Cardiac fibroblast (primary cell): ENCODE results near the gene INPP4A.

Experiments
- DNase-seq, 2 donors: peaks; one replicate each; pipeline versions ENCODE4 v3.0.0 to v3.0.0-alpha.2; 2010; ENCODE audit warnings: low read depth in 2 of 2
- H3K4me3 ChIP-seq, 2 donors: replicated peaks in 1 of 2; 1 replicate in 1 of 2; 2 replicates in 1 of 2; pipeline ENCODE4 v1.5.1; 2011; ENCODE audit warnings: low read depth in 2 of 2, low read length in 2 of 2, mild to moderate bottlenecking in 2 of 2, moderate library complexity in 1 of 2
- CTCF ChIP-seq: IDR thresholded peaks from one replicate; pipeline ENCODE4 v1.5.1; 2011; ENCODE audit warnings: low read depth, mild to moderate bottlenecking, low read length, inconsistent platforms

Gene INPP4A

GRCh38 chr2:98454500-98455235, 10.0 kb downstream of the INPP4A start:
- no peak for TF ChIP-seq CTCF
- peak; percentile 22 to 43 for DNase-seq
- H3K4me3 ChIP-seq: no peak overlapping the region

GRCh38 chr2:98455494-98455976, 10.9 kb downstream of the INPP4A start:
- no peak overlapping the region for H3K4me3 ChIP-seq
- peak; percentile 27 to 36 for DNase-seq
- TF ChIP-seq CTCF: no peak

- H3K4me3 ChIP-seq: no peak overlapping the region
- peak; percentile 73 to 92 for DNase-seq
- no peak for TF ChIP-seq CTCF
Observed at GRCh38 chr2:98457045-98457696, 12.5 kb downstream of the INPP4A start.

- TF ChIP-seq CTCF: no peak
- no peak overlapping the region for H3K4me3 ChIP-seq
- peak; percentile 42 to 47 for DNase-seq
Observed at GRCh38 chr2:98458207-98458606, 13.5 kb downstream of the INPP4A start.

GRCh38 chr2:98458667-98459380, 14.2 kb downstream of the INPP4A start:
- H3K4me3 ChIP-seq: no peak overlapping the region
- no peak for TF ChIP-seq CTCF

GRCh38 chr2:98459496-98460175, 15.0 kb downstream of the INPP4A start:
- no peak for DNase-seq
- TF ChIP-seq CTCF: no peak
- no peak overlapping the region for H3K4me3 ChIP-seq

More at GRCh38 chr2:98458667-98459380, 14.2 kb downstream of the INPP4A start:
- no peak for DNase-seq
